SK-MEL-5 (cell line): Measurements from ENCODE around the gene PGS1. TPM values are rescaled to one million over a fixed set of nuclear protein-coding genes. Genes with fewer than 3 reads are reported as not detected.

Experiments
- DNase-seq: peaks from one replicate; pipeline ENCODE4 v3.0.0-alpha.2; 2016; ENCODE audit warnings: low read depth, low spot score
- in situ Hi-C: cut with HindIII; loops from 2 replicates; pipeline ENCODE4 v1.10.0; 2016; ENCODE audit warnings: low sequenced_read_pairs, high pct_unique_total_duplicates, low pct_unique_long_range_greater_than_20kb
- total RNA-seq: library from RNA; depleted of rRNA; stranded (reverse); fragments of >200 nt; shearing (Covaris generic); gene quantifications from 2 replicates; pipeline ENCODE4 v1.2.3, GENCODE V29; 2014

PGS1 gene
- total RNA-seq, 1 experiment from 2014 or later = 43.5 TPM

DNA sequence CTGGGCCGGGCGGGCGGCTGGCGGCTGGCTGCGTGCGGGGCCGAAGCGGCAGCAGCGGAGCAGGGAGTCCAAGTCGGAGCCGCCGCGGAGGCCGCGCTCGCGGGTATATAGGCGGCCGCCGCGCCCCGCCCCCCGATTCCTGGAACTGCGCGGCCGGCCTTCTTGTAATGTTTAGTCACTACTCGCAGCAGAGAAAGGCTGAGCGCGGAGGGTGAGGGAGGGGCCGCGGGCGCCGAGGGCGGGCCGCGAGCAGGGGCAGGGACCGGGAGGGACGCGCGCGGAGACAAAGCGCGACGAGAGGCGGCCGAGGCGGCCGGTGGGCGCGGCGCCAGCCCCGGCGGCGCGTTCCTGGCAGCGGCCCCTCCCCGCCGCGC lies 18.5 kb upstream of the PGS1 start, which contains the start of gene SOCS3:
TSS of gene SOCS3 (minus strand) at position 81 of the 374 bp plus-strand sequence. CDS start 982 bp downstream, outside the sequence.
- in situ Hi-C loops = no loop called here
- DNase-seq = peak; percentile 98

DNA sequence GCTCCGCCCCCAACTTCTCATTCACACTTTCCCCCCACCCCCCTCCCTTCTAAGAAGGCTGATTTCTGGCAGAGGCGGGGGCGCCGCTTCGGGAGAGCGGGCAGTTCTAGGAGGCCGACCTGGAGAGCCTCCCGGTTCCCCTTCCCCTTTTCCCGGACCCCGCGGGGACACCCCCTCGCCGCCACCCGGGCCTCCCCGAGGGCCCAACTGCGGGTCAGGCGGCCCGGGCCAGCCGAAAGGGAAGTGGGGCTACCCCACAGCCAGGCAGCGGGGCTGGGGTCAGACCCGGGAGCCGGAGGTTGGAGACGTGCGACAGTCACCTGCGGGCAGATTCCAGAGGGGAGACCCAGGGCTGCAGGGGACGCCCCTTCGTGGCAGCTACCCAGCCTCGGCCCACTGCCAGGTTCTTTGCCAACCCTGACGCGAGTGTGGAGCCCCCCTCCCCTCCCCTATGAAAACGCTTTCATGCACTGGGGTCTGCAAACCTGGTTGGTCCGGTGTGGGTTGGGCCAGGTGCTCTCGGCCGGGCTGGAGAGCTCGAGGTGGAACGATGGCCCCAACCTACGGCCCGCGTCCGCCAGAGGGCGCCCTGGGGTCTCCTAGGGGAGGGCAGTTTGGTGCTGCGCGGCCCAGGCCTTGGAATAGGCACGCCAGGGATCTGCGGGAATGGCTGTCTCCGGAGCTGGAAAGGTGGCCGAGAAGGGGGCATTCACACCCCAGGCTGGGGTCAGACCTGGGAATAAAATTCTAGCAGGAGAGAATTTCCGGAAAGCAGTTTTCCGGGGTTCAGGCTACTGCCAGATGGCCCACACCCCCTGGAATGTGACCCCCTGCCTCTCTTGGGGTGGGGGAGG lies 17.9 kb upstream of the PGS1 start:
- DNase-seq = peak; percentile 96
- in situ Hi-C loops = no loop called here

DNA sequence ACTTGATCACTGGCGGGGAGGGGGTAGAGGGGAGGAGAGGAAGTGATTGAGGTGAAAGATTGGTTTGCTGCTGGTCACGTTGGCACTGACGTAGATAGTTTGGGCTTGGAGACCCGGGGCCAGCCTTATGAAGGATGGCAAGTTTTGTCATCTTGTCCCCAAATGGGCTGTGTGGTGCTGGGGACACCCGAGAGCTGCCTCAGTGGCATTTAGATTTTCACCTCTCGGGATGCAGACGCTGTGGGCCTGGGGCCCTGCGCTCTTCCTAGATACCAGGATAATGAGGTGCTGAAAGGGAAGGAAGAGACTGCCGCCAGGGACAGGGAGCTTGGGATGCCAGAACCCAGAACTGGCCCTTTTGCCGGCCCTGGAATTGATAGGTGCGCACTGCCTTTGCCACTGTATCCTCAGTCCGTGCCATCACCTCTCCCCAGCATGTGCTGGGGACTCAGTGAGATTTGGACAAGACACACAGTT lies 17.2 kb upstream of the PGS1 start:
- in situ Hi-C loops = no loop called here
- no peak for DNase-seq

DNA sequence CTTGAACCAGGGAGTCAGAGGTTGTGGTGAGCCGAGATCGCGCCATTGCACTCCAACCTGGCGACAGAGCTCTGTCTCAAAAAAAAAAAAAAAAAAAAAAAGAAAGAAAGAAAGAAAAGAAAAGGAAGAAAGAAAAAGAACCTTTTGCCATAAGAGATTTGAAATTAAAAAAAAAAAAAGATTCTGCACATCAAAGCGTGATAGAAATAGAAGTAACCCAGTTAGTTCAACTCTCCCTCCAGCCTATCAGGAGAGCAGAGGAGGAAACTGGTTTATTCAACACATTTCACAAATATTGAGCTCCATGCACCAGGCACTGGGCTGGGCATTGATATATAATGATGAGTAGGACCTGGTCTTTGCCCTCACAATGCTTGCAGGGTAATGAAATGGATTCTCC lies 16.2 kb upstream of the PGS1 start:
- DNase-seq = no peak
- in situ Hi-C loops = no loop called here

DNA sequence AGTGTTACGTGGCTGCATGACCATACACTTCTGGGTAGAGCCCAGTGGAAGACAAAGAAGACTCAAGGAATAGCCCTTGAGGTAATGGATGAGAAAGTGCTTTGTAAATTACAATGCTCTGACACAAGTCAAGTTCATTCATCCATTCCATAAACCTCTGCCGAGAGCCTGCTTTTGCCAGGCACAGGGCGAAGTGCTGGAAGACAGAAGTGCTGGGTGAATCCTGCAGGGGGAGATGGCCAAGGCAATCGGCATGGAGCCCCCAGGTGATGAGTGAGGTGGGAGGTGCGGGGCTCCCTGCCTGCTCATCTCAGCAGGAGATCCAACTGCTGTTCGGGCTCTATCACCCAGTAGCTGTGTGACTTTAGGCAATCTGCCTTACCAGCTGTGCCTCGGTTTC lies 15.8 kb upstream of the PGS1 start:
- DNase-seq = peak; percentile 45
- in situ Hi-C loops = no loop called here

DNA sequence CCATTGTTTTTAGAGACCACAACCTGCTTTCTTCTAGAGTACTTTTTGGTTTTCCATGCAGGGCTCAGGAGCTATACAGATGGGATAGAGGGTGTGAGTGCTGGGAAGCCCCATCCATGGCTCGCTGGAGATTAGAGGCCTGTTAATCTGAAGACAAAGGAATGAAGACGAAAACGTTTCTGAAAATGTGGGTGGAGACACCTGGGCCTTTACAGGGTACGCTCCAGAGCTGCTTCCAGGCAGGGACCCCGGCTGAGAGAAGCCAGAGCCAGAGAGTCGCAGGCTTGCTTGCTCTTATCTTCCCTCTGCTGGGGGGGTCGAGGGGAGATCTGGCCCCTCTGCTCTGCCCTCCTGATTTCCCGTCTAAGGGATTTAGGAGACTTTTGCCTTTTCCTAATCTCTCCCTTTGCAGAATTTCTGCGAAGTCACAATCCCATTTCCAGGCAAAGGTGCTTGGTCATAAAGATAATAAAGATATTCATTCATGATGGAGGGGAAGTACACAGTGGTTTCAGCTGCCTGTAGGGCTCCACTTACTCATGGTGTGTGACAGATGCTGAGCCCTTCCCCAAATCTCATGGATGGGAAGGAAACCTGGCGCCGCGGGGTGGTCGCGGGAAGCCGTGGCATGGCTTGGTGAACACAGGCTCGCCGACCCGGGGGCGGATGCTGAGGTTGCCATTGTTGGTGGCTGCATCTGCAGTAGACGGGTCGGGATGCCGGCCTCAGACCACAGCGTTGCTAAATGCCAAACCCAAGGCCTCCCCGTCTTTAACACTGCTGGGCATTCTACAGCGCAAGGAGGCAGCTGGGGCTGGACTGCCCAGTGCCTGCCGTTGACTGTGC lies 13.8 kb upstream of the PGS1 start:
- in situ Hi-C loops = no loop called here
- peak; percentile 53 for DNase-seq

DNA sequence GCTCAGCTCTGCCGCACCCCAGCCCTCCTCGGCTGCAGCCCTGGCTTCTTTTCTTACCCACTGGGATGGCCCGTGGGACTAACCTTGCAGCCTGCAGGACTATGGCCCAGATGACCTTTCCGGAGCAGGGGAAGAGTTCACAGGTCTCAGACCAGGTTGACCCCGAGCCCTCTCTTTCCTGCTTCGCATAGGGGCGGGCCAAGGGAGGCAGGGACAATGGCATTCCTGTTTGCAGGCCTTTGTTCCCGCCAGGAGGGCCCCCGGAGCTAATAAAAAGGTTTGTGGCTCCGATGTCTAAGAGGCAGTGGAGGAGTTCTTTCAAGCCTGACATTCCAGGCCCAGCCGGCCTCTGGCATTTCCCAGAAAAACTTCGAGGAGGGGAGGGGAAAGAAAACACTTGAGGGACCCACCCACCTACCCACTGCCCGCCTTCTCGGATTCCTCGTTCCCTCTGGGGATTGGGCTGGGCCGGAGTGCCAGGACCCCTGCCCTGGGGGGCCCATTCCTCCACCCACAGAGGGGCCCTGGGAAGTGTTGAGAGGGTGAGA lies 12.8 kb upstream of the PGS1 start:
- peak; percentile 73 for DNase-seq

DNA sequence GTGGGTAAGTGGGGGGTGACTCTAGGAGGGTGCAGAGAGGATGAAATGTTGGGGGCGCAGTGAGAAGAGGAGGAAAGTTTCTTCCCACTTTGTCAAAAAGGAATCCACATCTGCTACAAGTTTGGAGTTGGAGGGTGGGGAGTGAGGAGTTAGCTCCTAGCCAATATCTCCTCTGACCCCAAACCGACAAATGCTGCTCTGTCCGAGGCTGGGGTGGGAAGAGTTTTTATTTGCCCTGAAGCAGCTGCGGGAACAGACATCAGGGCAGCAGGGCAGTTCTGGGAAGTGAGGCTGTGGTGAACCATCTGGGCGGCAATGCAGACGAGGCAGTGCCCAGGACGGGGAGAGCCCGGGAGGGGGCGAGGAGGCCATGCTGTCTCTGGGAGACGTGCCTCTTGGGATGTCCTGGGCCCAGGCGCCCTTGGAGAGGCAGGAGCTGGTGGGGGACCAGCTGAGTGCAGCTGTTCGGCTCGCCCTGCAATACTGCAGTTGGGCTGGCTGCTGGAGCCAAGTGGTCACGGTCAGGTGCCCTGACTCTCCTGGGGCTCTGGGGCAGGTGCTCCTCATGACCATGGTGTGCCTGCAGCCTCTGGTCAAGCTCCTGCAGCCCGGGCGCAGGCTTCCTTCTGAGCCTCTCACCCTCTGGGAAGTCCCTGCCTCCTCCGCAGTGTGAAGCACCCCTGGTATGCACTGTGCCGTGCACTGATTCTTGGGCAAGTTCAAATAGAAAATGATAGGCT lies 12.2 kb upstream of the PGS1 start:
- DNase-seq = peak; percentile 41
- in situ Hi-C loops = no loop called here

More for the DNA sequence above, 12.8 kb upstream of the PGS1 start:
- in situ Hi-C loops = no loop called here

DNA sequence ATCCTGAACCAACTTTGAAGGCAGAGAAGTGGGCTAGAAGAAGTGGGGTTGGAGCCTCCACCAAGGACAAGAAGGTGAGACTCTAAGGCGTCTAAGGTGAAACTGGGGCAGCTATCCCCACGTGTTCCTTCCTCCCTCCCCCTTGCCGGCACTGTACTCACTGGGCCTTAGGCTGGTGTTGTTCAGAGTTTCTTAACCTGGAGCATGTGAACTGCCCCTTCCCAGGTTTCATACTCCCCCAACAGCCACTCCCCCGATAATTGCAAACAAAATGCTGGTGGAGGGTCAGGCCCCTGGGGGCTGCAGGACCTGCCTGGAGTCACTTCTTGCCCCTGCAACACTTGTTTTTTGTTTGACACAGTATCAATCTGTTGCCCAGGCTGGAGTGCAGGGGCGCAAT lies 11.3 kb upstream of the PGS1 start:
- DNase-seq = no peak
- in situ Hi-C loops = no loop called here

DNA sequence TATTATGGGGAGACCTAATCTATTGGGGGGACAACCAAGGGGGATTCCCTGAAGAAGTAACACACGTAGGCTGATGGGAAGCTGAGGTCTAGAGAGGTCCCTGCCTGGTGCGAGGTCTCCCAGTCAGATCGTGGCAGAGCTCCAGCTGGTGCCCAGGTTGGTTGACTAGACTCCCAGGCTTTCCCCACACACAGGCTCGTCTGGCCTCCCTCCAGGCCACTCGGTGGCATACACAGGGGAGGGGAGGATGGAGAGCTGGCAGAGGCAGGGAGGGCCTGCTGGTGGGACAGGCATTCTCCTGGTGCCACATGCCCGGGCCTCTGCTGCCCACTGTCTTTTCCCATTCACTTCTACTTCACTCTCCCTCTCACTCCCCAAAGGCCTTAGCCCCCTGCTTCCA lies 10.1 kb upstream of the PGS1 start:
- no peak for DNase-seq
- in situ Hi-C loops = no loop called here

DNA sequence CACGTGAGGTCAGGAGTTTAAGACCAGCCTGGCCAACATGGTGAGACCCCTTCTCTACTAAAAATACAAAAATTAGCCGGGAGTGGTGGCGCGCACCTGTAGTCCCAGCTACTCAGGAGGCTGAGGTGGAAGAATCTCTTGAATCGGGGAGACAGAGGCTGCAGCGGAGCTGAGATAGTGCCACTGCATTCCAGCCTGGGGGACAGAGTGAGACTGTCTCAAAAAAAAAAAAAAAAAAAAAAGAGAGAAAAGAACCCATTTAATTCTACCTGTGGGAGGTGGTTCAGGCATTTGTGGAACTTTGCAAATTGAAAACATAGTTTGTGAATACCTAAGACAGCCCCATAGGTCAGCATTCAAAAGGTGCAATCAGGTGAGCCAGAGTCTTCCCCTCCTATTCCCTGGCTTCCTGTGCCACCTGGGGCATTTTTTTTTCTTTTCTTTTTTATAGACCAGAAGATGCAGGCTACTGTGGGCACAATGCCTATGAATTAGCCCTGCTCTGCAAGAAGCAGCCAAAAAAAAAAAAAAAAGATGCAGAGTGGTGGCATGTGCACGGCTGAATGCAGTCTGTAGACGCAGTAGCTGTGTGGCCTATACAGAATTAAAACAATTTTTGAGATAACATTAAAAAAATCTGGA lies 9.5 kb upstream of the PGS1 start:
- in situ Hi-C loops = no loop called here
- no peak for DNase-seq

DNA sequence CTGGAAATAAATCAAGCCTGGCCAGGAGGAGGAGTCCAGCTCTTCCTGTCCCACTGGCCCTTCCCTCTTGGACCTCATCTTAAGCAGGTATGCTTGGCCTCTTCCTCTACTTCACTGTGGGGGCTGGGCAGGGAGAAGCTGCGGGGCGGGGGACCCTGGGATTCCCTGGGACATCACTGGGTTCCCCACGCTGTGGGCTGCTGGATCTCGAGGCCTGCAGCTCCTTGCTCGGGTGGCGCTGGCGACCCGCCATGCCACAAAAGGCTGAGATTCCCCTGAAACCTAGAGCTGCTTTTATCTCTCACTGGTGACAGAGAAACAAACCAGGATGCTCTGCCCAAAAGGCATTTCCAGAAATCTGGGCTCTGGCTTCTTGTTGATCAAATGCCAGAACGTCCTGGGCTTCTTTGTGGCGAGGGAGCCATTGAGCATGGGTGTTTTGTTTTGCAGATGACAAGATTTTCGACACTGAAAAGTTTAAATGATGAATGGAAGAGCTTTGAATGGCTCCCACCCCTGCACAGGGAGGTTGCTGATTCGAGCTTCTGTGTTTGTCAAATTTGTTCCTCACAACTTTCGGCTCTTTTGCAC lies 8.6 kb upstream of the PGS1 start:
- in situ Hi-C loops = no loop called here
- no peak for DNase-seq

DNA sequence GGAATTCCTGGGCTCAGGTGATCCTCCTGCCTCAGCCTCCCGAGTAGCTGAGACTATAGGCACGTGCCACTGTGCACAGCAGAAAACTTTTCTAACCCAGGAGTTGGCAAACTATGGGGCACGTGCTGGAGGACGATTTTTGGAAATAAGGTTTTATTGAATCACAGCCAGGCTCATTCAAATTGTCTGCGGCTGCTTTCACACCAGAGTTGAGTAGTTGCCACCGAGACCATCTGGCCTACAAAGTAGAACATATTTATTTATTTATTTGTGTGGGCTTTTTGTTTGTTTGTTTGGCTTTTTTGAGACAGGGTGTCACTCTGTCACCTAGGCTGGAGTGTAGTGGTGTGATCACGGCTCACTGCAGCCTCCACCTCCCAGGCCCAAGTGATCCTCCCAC lies 7.4 kb upstream of the PGS1 start:
- in situ Hi-C loops = no loop called here
- DNase-seq = no peak

DNA sequence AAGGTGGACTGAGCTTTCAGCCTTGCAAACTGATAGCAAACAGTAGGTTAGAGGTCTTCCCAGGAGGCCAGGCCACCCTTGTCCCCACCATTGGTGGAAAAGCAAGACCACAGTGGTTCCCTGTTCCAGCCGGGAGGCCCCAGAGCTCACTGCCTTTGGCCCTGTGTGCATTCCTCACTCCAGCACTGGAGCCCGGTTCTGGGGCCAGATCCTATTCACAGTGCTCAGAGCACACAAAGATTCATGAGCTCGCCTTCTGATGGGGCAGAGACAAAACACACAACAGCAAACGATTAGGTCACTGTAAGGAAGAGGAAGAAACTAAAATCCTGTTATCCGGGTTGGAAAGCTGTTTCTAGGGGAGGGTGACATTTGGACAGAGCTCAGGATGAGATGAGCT lies 5.6 kb upstream of the PGS1 start:
- no peak for DNase-seq
- in situ Hi-C loops = no loop called here

DNA sequence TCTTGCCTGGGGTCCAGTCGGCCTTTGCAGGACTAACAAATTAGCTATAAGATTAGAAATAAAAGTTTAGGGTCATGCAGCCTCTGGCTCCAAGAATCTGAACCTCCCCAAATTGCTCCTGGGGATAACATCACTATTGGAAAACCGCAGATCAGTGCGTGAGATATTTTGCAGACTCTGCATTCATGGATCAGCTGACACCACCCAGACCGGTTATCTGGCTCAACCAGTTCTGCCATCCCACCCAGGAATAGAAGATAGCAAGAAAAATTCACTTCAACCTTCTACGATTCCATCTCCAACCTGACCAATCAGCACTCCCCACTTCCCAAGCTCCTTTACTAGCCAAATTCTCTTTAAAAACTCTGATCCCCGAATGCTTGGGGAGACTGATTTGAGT lies 4.3 kb upstream of the PGS1 start:
- in situ Hi-C loops = no loop called here
- DNase-seq = no peak

DNA sequence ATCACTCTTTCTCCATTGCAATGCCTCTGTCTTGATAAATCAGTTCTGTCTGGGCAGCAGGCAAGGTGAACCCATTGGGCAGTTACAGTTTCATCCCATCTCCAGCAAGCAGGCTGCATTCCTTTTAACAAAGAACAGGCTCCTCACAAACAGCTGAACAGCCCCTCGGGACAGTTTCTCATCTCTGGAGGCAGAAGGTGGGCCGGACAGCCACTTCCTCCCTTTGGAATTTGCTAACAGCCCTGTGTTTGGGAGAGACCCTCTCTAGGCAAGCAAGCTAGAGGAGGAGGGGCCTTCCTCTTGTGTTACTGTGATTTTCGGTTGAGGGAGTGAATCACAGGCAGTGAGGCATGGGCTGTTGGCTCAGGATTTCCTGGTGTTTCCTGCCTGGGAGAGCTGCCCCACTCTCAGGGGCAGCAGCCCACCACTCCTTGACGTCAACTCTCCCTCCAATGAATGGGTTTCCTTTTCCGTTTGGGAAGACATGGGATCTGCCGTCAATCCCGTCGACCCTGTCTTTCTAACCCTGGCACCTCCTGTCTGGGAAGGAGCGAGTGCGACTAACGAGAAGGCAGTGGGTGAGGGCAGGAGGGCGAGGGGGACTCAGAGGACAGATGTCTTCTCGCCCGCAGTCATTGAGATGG lies 3.7 kb upstream of the PGS1 start:
- in situ Hi-C loops = no loop called here
- DNase-seq = no peak
